ENCODE results near the gene LBH. TPM values are rescaled to one million over a fixed set of nuclear protein-coding genes. Genes with fewer than 3 reads are reported as not detected.

Gene LBH
- total RNA-seq, 1 experiment from 2014 or later: 5.8 TPM

DNA sequence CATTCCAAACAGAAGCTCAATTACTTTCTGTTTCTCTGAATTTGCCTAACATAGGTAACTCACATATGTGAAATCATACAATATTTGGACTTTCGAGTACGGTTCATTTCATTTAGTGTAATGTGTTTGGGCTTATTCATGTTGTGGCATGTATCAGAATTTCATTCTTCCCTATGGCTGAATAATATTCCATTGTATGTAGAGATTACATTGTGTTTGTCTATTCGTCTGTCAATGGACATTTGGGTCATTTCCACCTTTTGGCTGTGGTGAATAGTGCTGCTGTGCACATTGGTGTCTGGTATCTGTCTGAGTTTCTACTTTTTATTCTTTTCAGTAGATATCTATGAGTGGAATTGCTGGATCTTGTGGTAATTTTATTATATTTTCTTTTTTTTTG is 43.9 kb downstream of the LBH start:
- Histone ChIP-seq H3K9me3 (ENCODE audit: low read length) (no peaks in the 10 kb centered on the region), H3K27ac (ENCODE audit: low read length) (peak overlapping the region; percentile 40), H3K36me3 (ENCODE audit: low read depth, low read length) (no peaks in the 10 kb centered on the region), H3K4me3 (ENCODE audit: low read length) (peak overlapping the region; percentile 39; the same call in 1 of the 2 replicates), H3K9me2 (replicated peaks; ENCODE audit: low read length) (no peaks in the 10 kb centered on the region), H3K4me1 (ENCODE audit: insufficient read depth, low read length) (peaks cover 26% of the 10 kb centered on the region), H4K20me1 (ENCODE audit: low read length) (no peaks in the 10 kb centered on the region), H3K4me2 (ENCODE audit: low read length) (peak overlapping the region; percentile 74), H3K9ac (ENCODE audit: low read length) (no peak overlapping the region), H3F3A (ENCODE audit: low read length, unreplicated experiment) (no peaks in the 10 kb centered on the region), H3K27me3 (ENCODE audit: low read length) (no peaks in the 10 kb centered on the region), H3K79me2 (ENCODE audit: low read length) (no peaks in the 10 kb centered on the region), H2AFZ (ENCODE audit: low read length) (no peak overlapping the region)
- ATAC-seq (no peak), DNase-seq (no peak)
- TF ChIP-seq EZH2 (IDR thresholded peaks at IDR 0.05; ENCODE audit: low read length, unreplicated experiment) (no peak), CTCF (conservative IDR thresholded peaks at IDR 0.05; ENCODE audit: low read depth, low read length) (no peak), EZH2phosphoT487 (IDR thresholded peaks at IDR 0.05; ENCODE audit: borderline replicate concordance, low read length) (no peak)
- ChIA-PET POLR2A (ENCODE audit: unreplicated experiment) (no interaction called here), CTCF (no interaction called here)
- no TSS peak for BruUV-seq (replicated peaks)
- intact Hi-C loops (cut with micrococcal nuclease): loop anchor here (10.0 kb wide), 1 partner anchor 390 kb away; no protein-coding TSS in a partner anchor

- Histone ChIP-seq H3K27ac (ENCODE audit: low read length) (no peak overlapping the region), H2AFZ (ENCODE audit: low read length) (no peak overlapping the region), H3K4me1 (ENCODE audit: insufficient read depth, low read length) (peaks cover 26% of the 10 kb centered on the region), H4K20me1 (ENCODE audit: low read length) (no peaks in the 10 kb centered on the region), H3K4me3 (ENCODE audit: low read length) (no peak overlapping the region), H3F3A (ENCODE audit: low read length, unreplicated experiment) (no peaks in the 10 kb centered on the region), H3K79me2 (ENCODE audit: low read length) (no peaks in the 10 kb centered on the region), H3K9me3 (ENCODE audit: low read length) (no peaks in the 10 kb centered on the region), H3K36me3 (ENCODE audit: low read depth, low read length) (no peaks in the 10 kb centered on the region), H3K9me2 (replicated peaks; ENCODE audit: low read length) (no peaks in the 10 kb centered on the region), H3K27me3 (ENCODE audit: low read length) (no peaks in the 10 kb centered on the region), H3K4me2 (ENCODE audit: low read length) (no peak overlapping the region), H3K9ac (ENCODE audit: low read length) (no peak overlapping the region)
- no TSS peak for BruUV-seq (replicated peaks)
- ATAC-seq: no peak
- ChIA-PET CTCF (no interaction called here), POLR2A (ENCODE audit: unreplicated experiment) (interaction anchor here (0.6 kb wide), 1 partner anchor 155 kb away, joined by 3 read pairs; no protein-coding TSS in a partner anchor)
- TF ChIP-seq CTCF (conservative IDR thresholded peaks at IDR 0.05; ENCODE audit: low read depth, low read length) (no peak), EZH2 (IDR thresholded peaks at IDR 0.05; ENCODE audit: low read length, unreplicated experiment) (no peak), EZH2phosphoT487 (IDR thresholded peaks at IDR 0.05; ENCODE audit: borderline replicate concordance, low read length) (no peak)
- DNase-seq: no peak
- intact Hi-C loops (cut with micrococcal nuclease): loop anchor here (10.0 kb wide), 1 partner anchor 388 kb away; no protein-coding TSS in a partner anchor
Observed at GRCh38 chr2:30276455-30276911, 45.1 kb downstream of the LBH start.

GRCh38 chr2:30277582-30277981 is 46.2 kb downstream of the LBH start:
- Histone ChIP-seq H3K4me1 (ENCODE audit: insufficient read depth, low read length) (peaks cover 26% of the 10 kb centered on the region), H3K27me3 (ENCODE audit: low read length) (no peaks in the 10 kb centered on the region), H4K20me1 (ENCODE audit: low read length) (no peaks in the 10 kb centered on the region), H3F3A (ENCODE audit: low read length, unreplicated experiment) (no peaks in the 10 kb centered on the region), H3K9ac (ENCODE audit: low read length) (no peak overlapping the region), H3K27ac (ENCODE audit: low read length) (no peak overlapping the region), H3K9me2 (replicated peaks; ENCODE audit: low read length) (no peaks in the 10 kb centered on the region), H3K4me2 (ENCODE audit: low read length) (no peak overlapping the region), H3K9me3 (ENCODE audit: low read length) (no peaks in the 10 kb centered on the region), H3K36me3 (ENCODE audit: low read depth, low read length) (no peaks in the 10 kb centered on the region), H3K79me2 (ENCODE audit: low read length) (no peaks in the 10 kb centered on the region), H3K4me3 (ENCODE audit: low read length) (no peak overlapping the region), H2AFZ (ENCODE audit: low read length) (no peak overlapping the region)
- TF ChIP-seq EZH2 (IDR thresholded peaks at IDR 0.05; ENCODE audit: low read length, unreplicated experiment): no peak
- TF ChIP-seq CTCF (conservative IDR thresholded peaks at IDR 0.05; ENCODE audit: low read depth, low read length): no peak
- TF ChIP-seq EZH2phosphoT487 (IDR thresholded peaks at IDR 0.05; ENCODE audit: borderline replicate concordance, low read length): no peak
- no TSS peak for BruUV-seq (replicated peaks)
- ChIA-PET POLR2A (ENCODE audit: unreplicated experiment) (no interaction called here), CTCF (no interaction called here)
- DNase-seq (no peak), ATAC-seq (no peak)
- intact Hi-C loops (cut with micrococcal nuclease): loop anchor here (10.0 kb wide), 1 partner anchor 387 kb away; no protein-coding TSS in a partner anchor
